Vagina (tissue), 2 donors: ENCODE results near the gene MPRIP. TPM values are rescaled to one million over a fixed set of nuclear protein-coding genes. Genes with fewer than 3 reads are reported as not detected.

ENCODE experiments used
- DNase-seq, 2 donors: peaks; one replicate each; pipeline ENCODE4 v3.0.0-alpha.2; 2017; ENCODE audit errors: extremely low spot score in 2 of 2
- H3K27ac ChIP-seq: fragments of 200-600 bp; sonication (generic); one replicate; pipeline ENCODE4 v1.5.1; 2019
- H3K27me3 ChIP-seq: fragments of 200-600 bp; sonication (generic); one replicate; pipeline ENCODE4 v1.5.1; 2019
- H3K36me3 ChIP-seq, 2 donors: fragments of 200-600 bp; sonication (generic); one replicate each; pipeline ENCODE4 v1.5.1; 2017 to 2019
- H3K4me1 ChIP-seq: fragments of 200-600 bp; sonication (generic); one replicate; pipeline ENCODE4 v1.5.1; 2019
- H3K4me3 ChIP-seq, 2 donors: fragments of 200-600 bp; sonication (generic); 1 replicate in 1 of 2; 2 replicates in 1 of 2; pipeline ENCODE4 v1.5.1; 2016 to 2019
- H3K9me3 ChIP-seq: fragments of 200-600 bp; sonication (generic); one replicate; pipeline ENCODE4 v1.5.1; 2019
- CTCF ChIP-seq, 3 experiments: fragments of 450-650 bp in 2 of 3; fragments of 200-600 bp in 1 of 3; sonication (generic) in 1 of 3; IDR thresholded peaks; one replicate each; pipeline ENCODE4 v1.5.1; 2017 to 2019; ENCODE audit warnings: antibody characterized with exemption in 3 of 3, mild to moderate bottlenecking in 2 of 3, moderate library complexity in 2 of 3
- POLR2A ChIP-seq, 2 donors: fragments of 450-650 bp; IDR thresholded peaks; one replicate each; pipeline ENCODE4 v1.6.1; 2017; ENCODE audit warnings: antibody characterized with exemption in 2 of 2, mild to moderate bottlenecking in 2 of 2, moderate library complexity in 2 of 2
- POLR2AphosphoS5 ChIP-seq, 2 donors: sonication (generic); formaldehyde crosslinking; IDR thresholded peaks; one replicate each; pipeline ENCODE4 v1.9.0; 2017; ENCODE audit warnings: antibody characterized with exemption in 2 of 2, mild to moderate bottlenecking in 2 of 2, low read depth in 1 of 2; ENCODE audit not compliant: insufficient read depth in 1 of 2
- intact Hi-C: fragments of 100-400 bp; cut with DNase I; formaldehyde crosslinking; loops from one replicate; pipeline ENCODE4 v1.15.1; 2023
- total RNA-seq: library from RNA; depleted of rRNA; stranded (reverse); fragments of >200 nt; gene quantifications from one replicate; pipeline ENCODE4 v1.2.3, GENCODE V29; 2016

The MPRIP gene
- total RNA-seq, 1 donor from 2014 or later: 202 TPM

DNA sequence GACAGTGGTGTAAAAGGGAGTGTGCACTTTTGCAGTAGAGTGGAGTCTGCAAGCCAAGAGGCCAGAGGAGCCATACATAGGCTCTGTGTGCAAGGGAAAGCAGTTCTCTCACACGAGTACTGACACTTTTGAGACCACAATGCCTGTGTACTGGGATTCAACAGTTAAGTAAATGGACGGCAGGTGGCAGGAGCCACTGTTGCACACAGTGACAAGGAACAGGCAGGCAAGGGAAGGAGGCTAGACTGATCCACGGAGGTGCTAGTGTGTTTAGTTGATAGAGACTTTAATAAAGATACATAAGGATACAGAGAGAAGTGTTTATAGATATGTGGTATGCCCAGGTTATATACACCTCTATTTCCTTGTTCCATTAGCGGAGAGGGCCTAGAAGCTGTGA is 67.0 kb downstream of the MPRIP start:
- intact Hi-C loops: loop anchor here (10.0 kb wide), 1 partner anchor 64 kb away; the partner anchor contains the start of gene MPRIP
- Histone ChIP-seq H3K27ac (peak overlapping the region; percentile 43), H3K4me3 (no peak overlapping the region), H3K27me3 (no peaks in the 10 kb centered on the region), H3K9me3 (no peaks in the 10 kb centered on the region), H3K4me1 (peaks cover 77% of the 10 kb centered on the region), H3K36me3 (no peaks in the 10 kb centered on the region)
- TF ChIP-seq CTCF (IDR thresholded peaks at IDR 0.05) (peak in 1 of 3 experiments; percentile 13), POLR2AphosphoS5 (IDR thresholded peaks at IDR 0.05; ENCODE audit: insufficient read depth in 1 of 2, low read depth in 1 of 2) (no peak), POLR2A (IDR thresholded peaks at IDR 0.05) (no peak)
- no peak for DNase-seq

- Histone ChIP-seq H3K4me3 (no peak overlapping the region), H3K27ac (peak overlapping the region; percentile 43), H3K36me3 (no peaks in the 10 kb centered on the region), H3K4me1 (peaks cover 84% of the 10 kb centered on the region), H3K27me3 (no peaks in the 10 kb centered on the region), H3K9me3 (no peaks in the 10 kb centered on the region)
- TF ChIP-seq POLR2A (IDR thresholded peaks at IDR 0.05) (no peak), CTCF (IDR thresholded peaks at IDR 0.05) (no peak), POLR2AphosphoS5 (IDR thresholded peaks at IDR 0.05; ENCODE audit: insufficient read depth in 1 of 2, low read depth in 1 of 2) (peak in 1 of 2 donors; percentile 34)
- DNase-seq: no peak
- intact Hi-C loops: loop anchor here (10.0 kb wide), 1 partner anchor 65 kb away; the partner anchor contains the start of gene MPRIP
Observed at GRCh38 chr17:17109907-17110306, 67.7 kb downstream of the MPRIP start.

- intact Hi-C loops: no loop called here
- TF ChIP-seq CTCF (IDR thresholded peaks at IDR 0.05) (no peak), POLR2A (IDR thresholded peaks at IDR 0.05) (no peak), POLR2AphosphoS5 (IDR thresholded peaks at IDR 0.05; ENCODE audit: insufficient read depth in 1 of 2, low read depth in 1 of 2) (no peak)
- no peaks in the 10 kb centered on the region for H3K9me3 ChIP-seq
- H3K4me1 ChIP-seq: peaks cover 90% of the 10 kb centered on the region
- H3K36me3 ChIP-seq: no peaks in the 10 kb centered on the region
- no peaks in the 10 kb centered on the region for H3K27me3 ChIP-seq
- no peak overlapping the region for H3K4me3 ChIP-seq
- H3K27ac ChIP-seq: peak overlapping the region; percentile 43
- no peak for DNase-seq
Observed at GRCh38 chr17:17110520-17110919, 68.3 kb downstream of the MPRIP start.

- TF ChIP-seq POLR2A (IDR thresholded peaks at IDR 0.05) (no peak), POLR2AphosphoS5 (IDR thresholded peaks at IDR 0.05; ENCODE audit: insufficient read depth in 1 of 2, low read depth in 1 of 2) (no peak), CTCF (IDR thresholded peaks at IDR 0.05) (no peak)
- no peak overlapping the region for H3K27ac ChIP-seq
- intact Hi-C loops: no loop called here
Observed at GRCh38 chr17:17111401-17112393, 69.4 kb downstream of the MPRIP start.

More at GRCh38 chr17:17111401-17112393, 69.4 kb downstream of the MPRIP start:
- Histone ChIP-seq H3K27me3 (no peaks in the 10 kb centered on the region), H3K4me3 (no peak overlapping the region), H3K36me3 (no peaks in the 10 kb centered on the region), H3K4me1 (peaks cover 95% of the 10 kb centered on the region), H3K9me3 (no peaks in the 10 kb centered on the region)
- DNase-seq: no peak
